KBM-7 (cell line): ENCODE measurements around the gene MYORG.
"Not testable (repeated sequence)": the region's sequence is repeated elsewhere in the genome, so short reads cannot be mapped to it uniquely, and the experiment has no call there.

Experiments used
- DNase-seq: peaks from one replicate; pipeline ENCODE4 v3.0.0-alpha.2; 2015
- in situ Hi-C: fragments of 300-500 bp; cut with MboI; formaldehyde crosslinking; loops from 2 replicates; pipeline ENCODE4 v1.14.3; 2020; ENCODE audit warnings: low sequenced_read_pairs, low pct_unique_long_range_greater_than_20kb, mixed read lengths

The MYORG gene

DNA sequence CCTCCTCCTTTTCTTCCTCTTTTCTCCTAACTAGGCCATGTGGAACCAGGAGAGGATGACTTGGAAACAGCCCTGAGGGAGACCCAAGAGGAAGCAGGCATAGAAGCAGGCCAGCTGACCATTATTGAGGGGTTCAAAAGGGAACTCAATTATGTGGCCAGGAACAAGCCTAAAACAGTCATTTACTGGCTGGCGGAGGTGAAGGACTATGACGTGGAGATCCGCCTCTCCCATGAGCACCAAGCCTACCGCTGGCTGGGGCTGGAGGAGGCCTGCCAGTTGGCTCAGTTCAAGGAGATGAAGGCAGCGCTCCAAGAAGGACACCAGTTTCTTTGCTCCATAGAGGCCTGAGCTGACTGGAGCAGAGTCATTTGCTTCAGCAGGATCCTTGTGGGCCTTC lies 33.6 kb downstream of the MYORG start:
- no peak for DNase-seq

DNA sequence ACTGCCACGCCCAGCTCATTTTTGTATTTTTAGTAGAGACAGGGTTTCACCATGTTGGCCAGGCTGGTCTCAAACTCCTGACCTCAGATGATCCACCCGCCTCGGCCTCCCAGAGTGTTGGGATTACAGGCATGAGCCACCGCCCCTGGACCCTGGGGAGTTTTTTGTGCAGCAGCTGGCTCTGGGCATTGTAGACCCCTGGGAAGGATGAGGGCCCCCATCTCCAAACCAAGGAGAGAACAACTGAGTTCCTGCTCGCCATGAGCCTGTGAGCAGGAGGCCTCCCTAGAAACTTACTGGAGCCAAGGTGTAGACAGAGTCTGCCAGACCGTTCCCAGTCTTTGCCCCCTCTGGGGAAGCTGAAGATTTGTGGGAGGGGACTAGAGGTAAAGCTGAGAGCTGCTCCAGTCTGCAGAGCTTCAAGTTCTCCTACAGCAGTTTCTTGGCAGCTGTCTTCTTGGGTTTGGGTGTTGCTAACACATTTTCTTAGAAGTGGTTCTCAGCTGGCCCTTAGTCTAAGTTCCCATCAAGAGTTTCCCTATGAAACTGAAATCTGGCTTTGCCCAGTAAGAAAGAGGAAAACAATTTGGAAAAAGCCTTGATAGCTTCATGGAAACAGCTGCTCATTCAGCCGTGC lies 34.9 kb downstream of the MYORG start:
- no peak for DNase-seq
- in situ Hi-C loops: no loop called here

More for the DNA sequence above, 33.6 kb downstream of the MYORG start:
- in situ Hi-C loops: no loop called here

DNA sequence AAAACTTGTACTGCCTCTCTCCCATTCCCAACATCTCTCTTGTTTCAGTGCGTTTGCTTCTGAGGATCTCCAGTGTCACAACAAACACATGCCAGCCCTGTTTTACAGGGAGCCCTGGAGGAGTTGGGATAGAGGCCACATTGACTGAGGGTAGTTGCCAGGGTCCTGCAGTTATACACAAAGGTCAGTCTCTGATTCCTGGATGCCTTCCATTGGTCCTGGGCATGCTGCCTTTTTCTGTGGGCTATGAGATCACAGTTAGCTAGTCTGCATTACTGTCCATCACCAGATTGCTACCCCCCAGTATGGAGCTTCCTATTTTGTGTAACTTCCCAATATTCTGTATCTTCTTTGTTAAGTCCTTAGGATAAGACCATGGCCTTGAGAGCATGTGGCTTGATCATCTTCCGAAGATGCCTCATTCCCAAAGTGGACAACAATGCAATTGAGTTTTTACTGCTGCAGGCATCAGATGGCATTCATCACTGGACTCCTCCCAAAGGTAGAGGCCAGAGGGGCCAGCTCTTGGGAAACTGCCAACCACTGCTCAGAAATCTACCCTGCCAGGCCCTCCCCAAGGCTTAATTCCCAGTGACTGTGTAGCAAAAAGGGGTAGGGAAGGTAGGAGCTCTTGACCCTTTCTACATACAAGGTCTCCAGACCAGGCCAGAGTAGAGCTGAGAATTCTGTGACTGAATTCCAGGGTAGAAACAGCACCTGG lies 37.9 kb downstream of the MYORG start:
- DNase-seq: no peak
- in situ Hi-C loops: no loop called here

DNA sequence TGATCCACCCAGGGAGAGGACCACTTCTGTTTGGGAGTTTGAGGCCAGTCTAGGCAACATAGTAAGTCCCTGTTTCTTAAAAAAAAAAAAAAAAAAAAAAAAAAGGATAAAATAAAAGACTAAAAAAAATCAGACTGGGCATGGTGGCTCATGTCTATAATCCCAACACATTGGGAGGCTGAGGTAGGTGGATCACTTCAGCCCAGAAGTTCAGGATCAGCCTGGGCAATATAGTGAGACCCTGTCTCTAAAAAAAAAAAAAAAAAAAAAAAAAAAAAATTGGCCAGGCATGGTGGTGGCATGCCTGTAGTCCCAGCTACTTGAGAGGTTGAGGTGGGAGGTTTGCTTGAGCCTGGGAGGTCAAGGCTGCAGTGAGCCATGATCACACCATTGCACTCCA lies 38.6 kb downstream of the MYORG start:
- in situ Hi-C loops, DNase-seq: not testable (repeated sequence)

DNA sequence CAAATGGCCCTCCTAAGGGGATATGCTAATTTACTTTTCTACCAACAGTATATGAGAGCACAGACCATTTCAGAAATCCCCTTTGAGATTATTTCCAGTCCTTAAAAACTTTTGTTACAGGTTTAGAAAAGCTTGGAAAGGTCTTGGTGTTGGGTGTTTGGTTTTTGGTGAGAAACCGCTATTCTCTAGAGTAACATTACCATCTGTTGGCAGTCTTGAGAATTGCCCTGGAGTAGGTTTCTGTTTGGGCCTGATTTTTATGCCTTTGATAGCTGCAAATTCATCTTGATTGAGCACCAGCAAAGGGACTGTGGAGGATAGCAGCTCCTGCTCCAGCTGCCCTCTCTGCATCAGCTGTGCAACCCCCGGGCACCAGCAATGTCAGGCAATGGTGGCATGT lies 39.3 kb downstream of the MYORG start:
- in situ Hi-C loops: no loop called here

DNA sequence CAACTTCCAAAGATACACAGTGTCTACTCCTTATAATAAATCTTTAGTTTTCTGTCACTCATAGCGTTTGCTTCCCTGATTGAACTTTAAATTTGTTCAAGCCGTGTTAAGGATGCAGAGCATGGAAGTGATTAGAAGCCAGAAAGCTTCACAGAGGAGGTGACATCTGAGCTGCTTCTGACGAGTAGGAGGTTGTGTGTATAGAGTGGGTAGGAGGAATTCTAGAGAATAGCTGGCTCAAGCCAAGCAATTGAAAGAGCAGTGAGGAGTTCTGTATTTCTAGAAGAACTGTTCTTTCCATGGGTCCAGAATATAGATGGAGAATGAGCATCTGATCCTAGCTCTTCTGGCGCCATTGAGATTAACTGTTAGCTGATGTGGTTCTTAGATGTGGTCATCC lies 41.3 kb downstream of the MYORG start:
- DNase-seq: no peak
- in situ Hi-C loops: no loop called here

More for the DNA sequence above, 39.3 kb downstream of the MYORG start:
- peak; percentile 12 for DNase-seq

DNA sequence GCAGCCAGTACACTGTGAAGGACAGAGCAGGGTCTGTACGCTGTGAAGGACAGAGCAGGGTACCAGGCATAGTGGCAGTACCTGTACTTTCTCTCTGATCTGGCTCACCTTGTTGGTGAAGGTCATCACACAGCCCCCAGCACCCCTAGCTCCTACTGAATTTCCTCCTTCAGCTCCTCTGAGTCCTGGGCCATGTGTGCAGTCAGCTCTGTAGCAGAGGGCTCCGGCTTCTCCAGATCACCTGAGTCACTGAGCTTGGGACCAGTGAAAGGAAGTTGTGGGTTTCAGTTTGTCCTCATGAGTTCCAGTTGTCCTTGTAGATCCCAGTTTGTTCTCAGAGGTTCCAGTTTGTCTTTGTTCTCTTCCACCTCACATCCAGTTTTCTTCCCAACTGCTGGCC lies 41.8 kb downstream of the MYORG start:
- in situ Hi-C loops: no loop called here
- DNase-seq: no peak

DNA sequence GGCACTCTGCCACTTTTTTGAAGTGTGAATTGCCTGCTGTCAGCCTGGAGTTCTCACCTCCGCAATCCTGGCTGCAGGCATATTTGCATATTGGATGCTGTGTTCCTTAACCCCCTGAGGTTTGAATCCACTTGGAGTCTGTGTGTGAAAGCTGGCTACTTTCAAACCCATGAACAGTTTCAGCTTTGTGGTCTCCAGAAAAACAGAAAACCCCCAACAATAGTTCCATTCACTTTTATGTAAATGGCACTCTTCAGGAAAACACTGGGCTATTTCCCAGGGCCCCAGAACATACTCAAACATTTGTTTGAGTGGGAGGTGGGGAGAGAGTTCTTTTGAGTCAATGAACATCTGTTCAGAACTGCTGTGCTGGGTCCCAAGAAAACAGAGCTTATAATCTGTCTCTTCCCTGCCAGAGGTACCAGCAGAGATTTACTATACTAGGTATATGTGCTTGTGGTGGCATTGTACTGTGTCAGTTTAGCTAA lies 42.3 kb downstream of the MYORG start:
- DNase-seq: no peak
- in situ Hi-C loops: no loop called here

DNA sequence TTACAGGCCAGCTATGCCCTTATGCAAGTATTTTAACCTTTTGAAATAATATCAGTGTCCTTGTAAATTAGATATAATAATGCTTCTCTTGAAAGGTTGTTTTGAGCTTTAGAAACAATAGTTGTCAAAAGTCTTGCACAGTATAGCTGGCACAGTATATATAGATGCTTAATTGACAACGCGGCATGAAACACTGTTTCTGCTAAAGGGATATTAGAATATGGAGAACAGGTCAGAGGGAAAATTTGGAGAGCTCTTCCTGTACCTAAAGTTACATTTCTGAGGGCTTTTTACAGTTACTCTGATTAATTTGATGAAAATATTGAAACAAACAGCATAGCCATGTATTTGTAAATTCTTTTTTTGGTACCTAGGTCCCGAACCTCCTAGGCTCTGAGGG lies 42.9 kb downstream of the MYORG start:
- no peak for DNase-seq
- in situ Hi-C loops: no loop called here

DNA sequence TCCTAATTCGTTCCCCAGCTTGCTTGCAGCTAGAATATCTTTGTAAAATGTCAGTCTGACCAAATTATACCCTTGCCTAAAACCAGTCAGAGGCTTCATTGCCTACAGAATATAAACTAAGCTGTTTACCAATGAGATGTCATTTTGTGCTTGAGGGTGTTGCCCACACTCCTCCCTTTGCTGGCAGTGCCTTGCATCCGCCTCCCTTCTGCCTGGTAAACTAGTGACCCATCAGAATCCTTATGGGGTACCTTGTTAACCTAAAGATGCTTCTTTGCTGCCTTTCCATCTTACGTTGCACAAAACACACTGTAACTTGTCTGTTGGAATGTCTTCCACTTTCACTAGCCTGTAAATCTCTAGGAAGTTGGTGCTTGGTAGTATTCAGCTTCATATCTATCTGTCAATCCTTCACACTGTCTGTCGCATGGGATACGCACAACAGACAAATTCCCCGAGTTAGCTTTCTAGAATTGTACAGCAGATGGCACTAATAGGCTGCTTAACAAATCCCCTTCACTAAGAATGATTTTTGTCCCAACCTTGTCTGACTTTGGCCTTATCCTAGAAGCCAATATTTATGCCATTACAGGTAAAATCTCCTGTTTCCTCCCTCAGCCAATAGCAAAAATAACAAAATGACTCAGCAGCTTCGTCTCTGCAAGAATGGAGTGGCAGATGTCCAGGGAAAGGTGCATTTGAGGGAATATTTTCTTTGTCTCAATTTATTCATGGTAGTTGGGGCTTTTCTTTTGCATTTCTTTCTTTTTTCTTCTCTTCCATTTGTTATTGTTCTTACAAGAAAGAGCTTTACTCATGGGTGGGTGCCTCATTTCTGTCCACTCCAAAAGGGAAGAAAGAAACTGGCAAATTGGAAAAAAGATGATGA lies 44.4 kb downstream of the MYORG start:
- in situ Hi-C loops: no loop called here
- DNase-seq: peak; percentile 60

DNA sequence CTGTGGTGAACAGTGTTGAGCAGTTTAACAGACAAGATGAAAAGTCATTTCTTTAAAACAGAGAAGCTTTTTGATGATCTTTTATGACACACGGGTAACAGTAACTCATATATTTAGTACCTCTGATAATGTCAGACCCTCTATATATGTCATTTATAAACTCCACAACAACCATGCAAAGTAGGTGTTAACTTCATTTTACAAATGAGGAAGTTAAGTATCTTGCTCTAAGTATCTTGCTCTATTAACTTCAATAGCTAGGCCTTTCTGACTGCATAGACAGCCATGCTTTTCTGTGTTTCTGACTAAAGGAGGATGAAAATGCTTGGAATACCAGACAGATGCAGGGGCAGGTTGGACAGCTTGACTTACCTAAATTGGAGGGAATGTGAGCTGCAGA lies 45.5 kb downstream of the MYORG start:
- peak; percentile 26 for DNase-seq
- in situ Hi-C loops: no loop called here

DNA sequence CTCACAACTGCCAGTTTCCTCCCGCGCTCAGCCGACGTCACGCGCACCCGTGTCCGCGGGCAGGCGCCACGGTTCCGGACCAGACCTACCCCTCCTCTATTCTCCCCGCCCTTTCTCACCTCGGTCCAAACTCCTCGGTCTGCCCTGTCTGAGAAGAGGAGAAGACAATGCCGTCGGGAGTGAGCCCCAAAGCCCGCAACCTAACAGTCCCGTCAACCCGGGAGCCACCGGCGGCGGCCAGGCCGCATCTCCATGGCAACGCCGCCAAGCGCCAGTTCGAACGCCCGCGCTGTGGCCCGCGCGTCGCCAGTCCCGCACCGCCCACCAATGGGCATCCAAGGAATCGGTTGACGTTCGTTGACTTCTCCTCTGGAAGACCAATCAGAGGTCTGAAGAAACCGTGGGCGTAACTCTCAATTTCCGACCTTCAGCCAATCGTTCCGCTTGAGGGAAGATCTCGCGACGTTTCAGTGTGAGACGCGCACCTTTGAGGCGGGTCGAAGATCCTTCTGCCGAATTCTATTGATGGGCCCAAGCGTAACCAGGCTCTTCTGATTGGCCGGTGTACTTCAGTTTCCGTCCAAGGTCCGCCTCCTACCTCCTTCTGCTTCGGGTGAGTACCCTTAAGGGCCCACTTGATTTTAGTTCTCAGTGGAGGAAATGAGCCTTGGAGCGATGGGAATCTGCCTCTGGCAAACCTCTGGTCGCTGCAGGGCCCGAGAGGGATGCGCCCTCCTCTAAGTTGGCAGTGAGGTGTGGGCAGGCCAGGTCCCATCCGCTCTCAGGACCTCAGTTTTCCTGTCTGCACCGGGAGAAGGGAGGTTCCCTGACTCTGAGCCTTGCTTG lies 47.5 kb downstream of the MYORG start, which contains the start of the genes KIF24 and NUDT2:
Gene KIF24 (minus strand): TSS at position 282 of the 846 bp plus-strand sequence. CDS start 17,922 bp downstream, outside the sequence.
Gene NUDT2 (plus strand): TSS at position 583 of the 846 bp plus-strand sequence. CDS start 9,471 bp downstream, outside the sequence.
- in situ Hi-C loops: no loop called here

DNA sequence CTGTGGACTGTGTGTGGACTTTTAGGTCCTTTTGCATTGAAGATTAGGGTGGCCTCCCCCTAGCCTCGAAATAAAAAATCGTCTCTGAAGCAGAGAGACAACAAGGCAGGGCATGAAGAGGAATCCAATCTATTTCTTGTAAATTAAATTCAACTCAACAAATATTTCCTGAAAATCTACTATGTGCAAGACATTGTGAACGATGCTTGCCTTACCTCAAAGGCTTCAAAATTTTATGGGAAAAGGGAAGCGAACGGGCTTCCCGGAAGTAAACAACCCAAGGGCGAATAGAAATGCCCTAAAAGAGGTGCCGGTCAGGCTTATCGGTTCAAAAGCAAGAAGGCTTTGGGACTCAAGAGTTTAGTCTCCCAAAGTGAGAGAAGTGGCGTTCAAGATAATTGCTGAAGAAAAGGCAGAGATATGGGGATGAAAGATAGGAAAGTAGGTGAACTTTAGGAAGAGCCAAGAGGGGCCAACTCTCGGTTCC lies 48.2 kb downstream of the MYORG start:
- in situ Hi-C loops: no loop called here
- DNase-seq: no peak

More for the DNA sequence above, 47.5 kb downstream of the MYORG start, which contains the start of the genes KIF24 and NUDT2:
- peak; percentile 99 for DNase-seq

DNA sequence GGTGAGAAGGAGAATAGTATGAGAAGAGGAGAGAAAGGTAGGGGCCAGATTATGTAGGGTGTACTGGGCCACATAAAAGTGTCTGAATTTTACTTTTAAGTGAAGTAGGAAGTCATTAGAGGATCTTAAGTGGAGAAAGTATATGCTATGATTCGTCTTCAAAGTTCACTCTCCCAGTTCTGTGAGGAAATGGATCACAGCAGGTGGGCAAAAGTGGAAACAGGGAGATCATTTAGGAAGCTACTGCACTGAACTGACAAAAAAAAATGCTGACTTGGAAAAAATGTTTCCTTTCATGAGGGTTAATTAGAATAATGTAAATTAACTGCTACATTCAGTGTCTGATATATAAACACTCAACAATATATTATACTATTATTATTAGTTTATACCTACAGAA lies 50.0 kb downstream of the MYORG start:
- in situ Hi-C loops: no loop called here
- no peak for DNase-seq

DNA sequence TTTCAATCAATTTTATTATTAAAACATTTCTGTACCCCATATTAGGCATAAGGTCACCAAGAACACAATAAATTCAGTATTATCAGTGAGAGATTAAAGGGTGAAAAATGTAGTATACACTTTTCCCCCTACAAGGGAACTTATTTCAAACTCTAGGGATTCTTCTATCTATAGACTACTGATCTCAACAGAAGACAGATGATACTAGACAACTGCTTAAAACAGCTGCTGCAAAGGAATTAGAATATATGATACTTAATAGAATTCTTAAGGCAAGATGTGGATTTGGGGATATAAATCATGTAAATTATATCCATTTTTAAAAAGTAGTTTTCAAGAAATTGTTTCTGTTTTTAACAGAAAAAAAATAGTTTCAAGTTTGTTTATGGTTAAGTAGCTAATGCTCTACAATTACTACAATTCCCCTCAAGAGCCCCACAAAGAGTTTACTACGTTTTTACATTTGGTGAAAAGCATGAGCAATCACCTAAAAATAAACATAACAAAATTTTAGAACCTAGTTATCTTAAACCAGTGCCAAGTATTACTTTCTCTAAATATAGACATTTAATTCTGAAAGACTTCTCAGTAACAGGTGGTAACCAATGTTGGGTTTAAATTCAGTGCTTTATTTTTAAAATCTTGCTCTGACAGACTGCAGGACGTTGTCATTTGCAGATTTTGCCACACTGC lies 53.7 kb downstream of the MYORG start:
- in situ Hi-C loops: no loop called here
- no peak for DNase-seq

DNA sequence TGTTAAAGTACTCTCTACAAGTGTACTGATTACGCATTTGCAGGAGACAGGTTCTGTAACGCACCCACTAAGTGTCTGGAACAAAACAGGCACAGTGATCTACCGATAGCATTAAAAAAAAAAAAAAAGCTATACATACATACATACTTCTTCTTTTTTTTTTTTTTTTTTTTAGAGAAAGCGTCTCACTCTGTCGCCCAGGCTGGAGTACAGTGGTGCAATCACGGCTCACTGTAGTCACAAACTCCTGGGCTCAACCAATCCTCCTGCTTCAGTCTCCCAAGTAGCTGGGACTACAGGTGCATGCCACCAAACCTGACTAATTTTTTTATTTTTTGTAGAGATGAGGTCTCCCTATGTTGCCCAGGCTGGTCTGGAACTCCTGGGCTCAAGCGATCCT lies 55.2 kb downstream of the MYORG start:
- peak; percentile 74 for DNase-seq
- in situ Hi-C loops: no loop called here

DNA sequence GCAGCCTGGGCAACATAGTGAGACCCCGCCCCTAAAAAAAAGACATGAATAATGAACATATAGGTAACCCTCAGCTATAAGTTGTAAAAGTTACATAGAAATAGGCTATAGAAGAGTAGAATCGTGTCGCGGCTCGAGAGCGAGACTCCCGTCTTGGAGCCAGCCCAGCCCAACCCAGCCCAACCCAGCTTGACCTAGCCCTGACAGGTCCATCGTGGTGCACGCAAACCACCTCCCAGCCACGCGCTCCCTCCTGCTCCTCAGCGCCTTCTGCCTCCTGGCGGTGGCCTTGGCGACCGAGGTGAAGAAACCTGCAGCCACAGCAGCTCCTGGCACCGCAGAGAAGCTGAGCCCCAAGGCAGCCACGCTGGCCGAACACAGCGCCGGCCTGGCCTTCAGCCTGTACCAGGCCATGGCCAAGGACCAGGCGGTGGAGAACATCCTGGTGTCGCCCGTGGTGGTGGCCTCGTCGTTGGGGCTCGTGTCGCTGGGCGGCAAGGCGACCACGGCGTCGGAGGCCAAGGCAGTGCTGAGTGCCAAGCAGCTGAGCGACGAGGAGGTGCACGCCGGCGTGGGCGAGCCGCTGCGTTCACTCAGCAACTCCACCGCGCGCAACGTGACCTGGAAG lies 58.4 kb downstream of the MYORG start:
- DNase-seq: no peak
- in situ Hi-C loops: no loop called here

DNA sequence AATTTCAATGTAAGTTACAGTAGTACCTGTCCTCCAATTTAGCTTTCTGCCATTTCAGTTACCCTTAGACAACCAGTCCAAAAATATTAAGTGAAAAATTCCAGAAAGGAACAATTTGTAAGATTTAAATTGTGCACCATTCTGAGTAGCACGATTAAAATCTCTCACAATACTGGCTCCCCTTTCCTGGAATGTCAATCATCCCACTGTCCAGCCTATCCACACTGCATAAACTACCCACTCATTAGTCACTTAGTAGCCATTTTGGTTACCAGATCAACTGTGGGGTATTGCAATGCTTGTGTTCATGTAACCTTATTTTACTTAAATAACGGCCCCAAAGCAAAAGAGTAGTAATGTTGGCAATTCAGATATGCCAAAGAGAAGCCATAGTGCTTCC lies 59.3 kb downstream of the MYORG start:
- no peak for DNase-seq
- in situ Hi-C loops: no loop called here
